ENCODE data around the gene TBCEL.
"Not testable (repeated sequence)": the region's sequence is repeated elsewhere in the genome, so short reads cannot be mapped to it uniquely, and the experiment has no call there.

TBCEL gene

GRCh38 chr11:121105481-121106195, 81.7 kb downstream of the TBCEL start:
- DNase-seq (ENCODE audit: low read depth in 3 of 3), result no peak

- DNase-seq (ENCODE audit: low read depth in 3 of 3), result no peak
Observed at GRCh38 chr11:121106812-121107211, 82.9 kb downstream of the TBCEL start.

GRCh38 chr11:121108413-121108812, 84.5 kb downstream of the TBCEL start:
- no peak for DNase-seq (ENCODE audit: low read depth in 3 of 3)

GRCh38 chr11:121109471-121109870, 85.6 kb downstream of the TBCEL start:
- DNase-seq (ENCODE audit: low read depth in 3 of 3), result no peak

GRCh38 chr11:121109916-121110586, 86.1 kb downstream of the TBCEL start:
- no peak for DNase-seq (ENCODE audit: low read depth in 3 of 3)

GRCh38 chr11:121110871-121111724, 87.2 kb downstream of the TBCEL start:
- no peak for DNase-seq (ENCODE audit: low read depth in 3 of 3)

- peak in 2 of 3 experiments; percentile 2 to 3 for DNase-seq (ENCODE audit: low read depth in 3 of 3)
Observed at GRCh38 chr11:121112498-121113455, 88.9 kb downstream of the TBCEL start.

- no peak for DNase-seq (ENCODE audit: low read depth in 3 of 3)
Observed at GRCh38 chr11:121113611-121114010, 89.7 kb downstream of the TBCEL start.

GRCh38 chr11:121115024-121115423, 91.1 kb downstream of the TBCEL start:
- not testable (repeated sequence) for DNase-seq (ENCODE audit: low read depth in 3 of 3)

GRCh38 chr11:121117788-121118187, 93.9 kb downstream of the TBCEL start:
- no peak for DNase-seq (ENCODE audit: low read depth in 3 of 3)

- DNase-seq (ENCODE audit: low read depth in 3 of 3), result no peak
Observed at GRCh38 chr11:121119440-121119839, 95.5 kb downstream of the TBCEL start.

GRCh38 chr11:121122328-121122727, 98.4 kb downstream of the TBCEL start:
- no peak for DNase-seq (ENCODE audit: low read depth in 3 of 3)

- no peak for DNase-seq (ENCODE audit: low read depth in 3 of 3)
Observed at GRCh38 chr11:121123496-121124069, 99.7 kb downstream of the TBCEL start.

GRCh38 chr11:121127809-121128208, 103.9 kb downstream of the TBCEL start:
- no peak for DNase-seq (ENCODE audit: low read depth in 3 of 3)

- DNase-seq (ENCODE audit: low read depth in 3 of 3), result no peak
Observed at GRCh38 chr11:121129362-121130340, 105.7 kb downstream of the TBCEL start.

GRCh38 chr11:121131656-121132055, 107.8 kb downstream of the TBCEL start:
- no peak for DNase-seq (ENCODE audit: low read depth in 3 of 3)

- DNase-seq (ENCODE audit: low read depth in 3 of 3), result no peak
Observed at GRCh38 chr11:121132211-121132976, 108.5 kb downstream of the TBCEL start.

- DNase-seq (ENCODE audit: low read depth in 3 of 3), result no peak
Observed at GRCh38 chr11:121134741-121135312, 110.9 kb downstream of the TBCEL start.

GRCh38 chr11:121137005-121137404, 113.1 kb downstream of the TBCEL start:
- no peak for DNase-seq (ENCODE audit: low read depth in 3 of 3)
